ENCODE data around the gene PDCD7.
"Not testable (repeated sequence)": the region's sequence is repeated elsewhere in the genome, so short reads cannot be mapped to it uniquely, and the experiment has no call there.

The PDCD7 gene

DNA sequence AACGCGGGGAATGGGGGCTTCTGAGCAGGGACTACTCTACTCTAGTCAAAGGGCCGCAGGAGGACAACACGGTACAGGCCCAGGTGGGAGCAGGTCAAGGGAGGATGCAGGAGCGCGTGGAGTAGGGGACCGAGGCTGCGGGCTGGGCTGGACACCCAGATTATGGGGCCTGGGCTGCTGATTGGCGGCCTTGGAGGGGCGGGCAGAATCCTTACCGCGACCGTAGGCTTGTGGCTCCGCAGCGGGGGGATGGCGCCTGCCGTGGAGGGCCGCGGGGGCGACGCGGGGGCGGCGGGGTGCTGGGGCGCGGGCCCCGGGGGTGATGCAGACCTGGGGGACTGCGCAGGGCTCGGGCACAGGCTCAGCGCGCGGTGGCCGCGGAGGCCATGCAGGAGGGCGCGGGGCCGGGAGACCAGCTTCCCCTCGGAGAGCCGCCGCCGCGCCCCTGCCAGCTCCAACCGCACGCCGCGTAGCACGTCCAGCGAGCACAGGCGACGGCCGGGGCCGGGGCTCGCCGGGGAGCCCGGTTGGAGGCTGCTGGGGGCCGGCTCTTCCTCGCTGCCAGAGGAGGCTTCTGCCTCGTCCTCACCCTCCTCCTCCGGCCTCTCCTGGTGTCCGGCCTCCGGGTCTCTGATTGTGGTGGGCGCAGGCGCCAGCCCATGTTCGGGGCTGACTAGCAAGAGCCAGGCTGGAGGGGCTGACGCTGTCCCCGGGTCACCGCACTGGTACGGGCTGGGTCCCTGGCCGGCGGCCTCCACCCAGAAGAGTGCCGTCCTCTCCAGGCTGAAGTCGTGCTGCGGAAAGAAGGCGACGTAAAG, 31.5 kb downstream of the PDCD7 start:
- TF ChIP-seq ZNF274 (IDR thresholded peaks at IDR 0.05; ENCODE audit: low read depth, low read length), result no peak
- H3K4me3 ChIP-seq (ENCODE audit: low read length), result no peak overlapping the region

DNA sequence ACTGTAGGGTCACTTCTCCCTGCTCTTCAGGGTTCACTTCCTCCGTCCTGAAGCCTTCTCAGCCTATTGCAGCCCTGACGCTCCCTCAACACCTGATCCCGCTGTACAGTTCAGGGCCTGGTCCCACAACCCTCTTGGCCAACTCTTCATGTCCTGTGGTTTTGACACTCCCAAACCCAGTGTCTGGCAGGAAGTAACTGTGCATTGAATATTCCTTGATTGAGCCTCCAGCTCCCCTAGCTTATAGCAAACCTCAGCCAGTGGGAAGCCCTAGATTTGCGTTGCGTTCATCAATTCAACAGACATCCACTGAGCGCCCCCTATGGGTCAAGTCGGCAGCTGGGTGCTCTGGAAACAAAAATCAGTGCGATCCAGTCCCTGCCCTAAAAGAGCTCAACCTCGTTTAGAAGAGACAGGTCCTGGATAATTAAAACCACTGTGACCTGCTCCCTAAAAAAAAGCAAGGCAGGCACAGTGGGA, 32.2 kb downstream of the PDCD7 start:
- H3K4me3 ChIP-seq (ENCODE audit: low read length), result no peak overlapping the region
- TF ChIP-seq ZNF274 (IDR thresholded peaks at IDR 0.05; ENCODE audit: low read depth, low read length), result no peak

DNA sequence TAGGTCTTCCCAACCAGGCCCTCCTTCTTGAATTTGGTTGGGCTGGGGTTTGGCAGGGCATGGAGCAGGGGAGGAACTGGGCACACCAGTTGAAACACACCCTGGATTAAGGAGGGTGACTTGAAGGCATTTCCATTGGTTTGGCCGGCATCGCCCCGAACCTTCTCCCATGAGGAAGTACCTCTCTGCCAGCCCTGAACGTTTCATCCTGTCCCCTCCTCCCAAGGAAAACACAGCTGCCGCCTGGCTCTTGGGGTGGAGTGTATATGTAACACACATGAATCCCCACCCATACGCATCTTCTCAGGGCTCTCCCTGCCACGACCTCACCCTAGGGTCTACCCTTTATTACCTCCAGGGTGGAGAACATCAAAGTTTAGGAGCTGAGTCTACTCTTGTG, 33.2 kb downstream of the PDCD7 start:
- no peak for TF ChIP-seq ZNF274 (IDR thresholded peaks at IDR 0.05; ENCODE audit: low read depth, low read length)
- H3K4me3 ChIP-seq (ENCODE audit: low read length), result no peak overlapping the region

DNA sequence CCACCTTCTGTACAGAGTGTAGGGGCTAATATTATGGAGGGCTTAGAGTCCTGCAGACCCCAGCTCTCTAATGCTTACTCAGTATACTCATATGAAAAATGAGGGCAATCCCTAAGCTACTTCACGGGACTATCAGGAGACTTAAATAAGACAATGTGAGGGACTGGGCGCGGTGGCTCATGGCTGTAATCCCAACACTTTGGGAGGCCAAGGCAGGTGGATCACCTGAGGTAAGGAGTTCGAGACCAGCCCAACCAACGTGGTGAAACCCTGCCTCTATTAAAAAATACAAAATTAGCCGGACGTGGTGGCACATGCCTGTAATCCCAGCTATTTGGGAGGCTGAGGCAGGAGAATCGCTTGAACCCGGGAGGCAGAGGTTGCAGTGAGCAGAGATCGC, 33.8 kb downstream of the PDCD7 start:
- H3K4me3 ChIP-seq (ENCODE audit: low read length), result not testable (repeated sequence)

DNA sequence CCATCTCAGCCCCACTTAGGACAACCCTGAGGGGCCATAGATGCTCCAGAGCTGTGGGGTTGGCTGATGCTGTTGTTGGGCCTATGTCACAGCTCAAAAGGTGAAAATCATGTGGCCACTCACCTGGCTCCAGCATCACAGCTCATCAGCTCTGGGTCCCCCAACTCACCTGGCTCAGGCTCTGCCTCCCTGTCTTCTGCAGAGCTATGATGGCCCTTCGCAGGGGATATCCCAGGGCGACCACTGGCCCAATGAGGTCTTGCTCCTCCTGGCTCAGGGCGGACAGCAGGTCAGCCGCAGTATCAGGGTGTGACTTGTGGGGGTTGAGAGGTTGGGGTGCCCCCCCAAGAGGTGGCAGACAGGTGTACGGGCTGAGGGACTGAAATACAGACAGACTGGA, 34.3 kb downstream of the PDCD7 start:
- TF ChIP-seq ZNF274 (IDR thresholded peaks at IDR 0.05; ENCODE audit: low read depth, low read length), result no peak
- H3K4me3 ChIP-seq (ENCODE audit: low read length), result no peak overlapping the region

DNA sequence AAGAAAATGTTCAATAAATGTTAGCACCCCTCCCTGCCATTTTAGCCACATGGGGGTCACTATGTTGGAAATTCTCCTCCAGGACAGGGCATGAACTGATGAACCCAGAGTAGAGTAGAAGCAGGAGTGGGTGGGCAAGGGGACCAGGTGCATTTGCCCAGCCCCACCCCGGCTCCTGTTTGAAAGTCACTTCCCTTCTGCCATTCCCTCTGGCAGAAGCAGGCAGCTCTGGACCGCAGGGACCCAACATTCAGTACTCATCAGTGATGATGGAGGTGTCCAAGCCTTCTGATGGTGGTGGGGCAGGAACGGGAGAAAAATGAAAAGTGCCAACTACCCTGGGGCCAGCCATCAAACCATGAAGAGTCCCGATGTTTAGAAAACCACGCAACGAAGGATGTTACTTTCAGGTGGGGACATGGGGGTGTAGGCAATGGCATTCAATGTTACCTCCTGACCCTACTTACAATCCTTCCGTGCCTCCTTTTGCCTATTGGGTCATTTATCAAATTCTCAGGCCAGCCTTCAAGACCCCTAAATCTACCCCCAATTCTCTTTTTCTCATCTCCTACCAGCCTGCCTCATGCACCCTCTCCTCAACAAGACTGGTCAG, 35.9 kb downstream of the PDCD7 start:
- H3K4me3 ChIP-seq (ENCODE audit: low read length), result no peak overlapping the region
- no peak for TF ChIP-seq ZNF274 (IDR thresholded peaks at IDR 0.05; ENCODE audit: low read depth, low read length)

DNA sequence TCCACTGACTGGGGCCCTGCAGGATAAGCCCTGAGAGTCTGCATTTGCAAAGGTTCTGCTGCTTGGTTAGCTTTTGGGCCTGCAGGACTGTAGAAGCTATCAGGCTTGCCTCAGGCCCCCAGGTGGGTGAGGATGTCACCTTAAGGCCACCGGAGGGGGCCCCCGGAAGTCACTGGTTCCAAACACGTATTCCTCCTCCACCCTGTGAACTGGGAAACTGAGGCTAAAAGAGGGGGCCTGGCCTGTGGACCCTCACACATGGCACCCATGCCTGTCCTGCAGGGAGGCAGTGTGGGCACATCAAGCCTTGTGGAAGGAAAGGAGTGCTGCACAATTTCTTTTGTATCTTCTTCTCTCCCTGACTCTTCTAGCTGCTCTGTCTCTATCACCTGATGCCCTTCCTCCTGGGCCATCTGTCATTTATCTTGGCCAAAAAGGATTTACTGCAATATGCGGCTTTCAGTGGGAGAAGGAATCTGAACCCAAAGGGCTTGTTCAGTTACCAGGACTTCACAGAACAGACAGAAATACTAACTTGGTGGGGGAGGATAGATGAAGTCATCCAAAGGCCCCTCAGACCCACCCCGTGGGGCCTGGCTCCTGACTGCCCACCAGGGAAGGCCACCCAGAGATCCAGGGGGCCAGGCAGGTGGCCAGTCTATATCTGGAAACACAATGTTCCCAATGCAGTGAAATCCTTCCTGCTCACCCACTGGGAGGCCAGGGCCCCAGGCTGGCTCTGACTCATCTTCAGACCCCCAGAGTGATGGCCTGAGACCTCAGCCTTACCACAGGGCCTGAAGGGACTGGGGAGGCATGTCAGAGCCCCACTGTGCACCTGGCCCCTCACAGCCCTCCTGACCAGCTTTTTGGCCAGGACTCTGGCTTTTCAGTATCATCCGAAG, 36.9 kb downstream of the PDCD7 start:
- TF ChIP-seq ZNF274 (IDR thresholded peaks at IDR 0.05; ENCODE audit: low read depth, low read length), result no peak
- no peak overlapping the region for H3K4me3 ChIP-seq (ENCODE audit: low read length)

DNA sequence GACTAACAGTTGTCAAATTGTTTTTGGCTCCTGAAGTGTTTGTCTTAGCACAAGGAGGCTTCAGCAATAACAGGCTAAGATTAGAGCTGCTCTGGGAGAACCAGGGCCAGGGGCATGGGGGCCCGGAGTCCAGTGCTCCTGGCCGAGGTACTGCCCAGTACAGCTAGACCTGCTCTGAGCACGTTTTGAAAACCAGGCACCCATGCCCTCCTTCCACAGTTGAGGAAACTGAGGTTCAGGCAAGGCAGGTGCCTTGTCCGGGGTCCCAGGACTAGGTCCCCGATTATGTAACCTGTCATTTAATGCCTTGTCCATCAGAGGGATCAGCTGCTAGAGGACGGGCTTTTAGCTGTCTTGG, 37.9 kb downstream of the PDCD7 start:
- no peak overlapping the region for H3K4me3 ChIP-seq (ENCODE audit: low read length)
- TF ChIP-seq ZNF274 (IDR thresholded peaks at IDR 0.05; ENCODE audit: low read depth, low read length), result no peak

DNA sequence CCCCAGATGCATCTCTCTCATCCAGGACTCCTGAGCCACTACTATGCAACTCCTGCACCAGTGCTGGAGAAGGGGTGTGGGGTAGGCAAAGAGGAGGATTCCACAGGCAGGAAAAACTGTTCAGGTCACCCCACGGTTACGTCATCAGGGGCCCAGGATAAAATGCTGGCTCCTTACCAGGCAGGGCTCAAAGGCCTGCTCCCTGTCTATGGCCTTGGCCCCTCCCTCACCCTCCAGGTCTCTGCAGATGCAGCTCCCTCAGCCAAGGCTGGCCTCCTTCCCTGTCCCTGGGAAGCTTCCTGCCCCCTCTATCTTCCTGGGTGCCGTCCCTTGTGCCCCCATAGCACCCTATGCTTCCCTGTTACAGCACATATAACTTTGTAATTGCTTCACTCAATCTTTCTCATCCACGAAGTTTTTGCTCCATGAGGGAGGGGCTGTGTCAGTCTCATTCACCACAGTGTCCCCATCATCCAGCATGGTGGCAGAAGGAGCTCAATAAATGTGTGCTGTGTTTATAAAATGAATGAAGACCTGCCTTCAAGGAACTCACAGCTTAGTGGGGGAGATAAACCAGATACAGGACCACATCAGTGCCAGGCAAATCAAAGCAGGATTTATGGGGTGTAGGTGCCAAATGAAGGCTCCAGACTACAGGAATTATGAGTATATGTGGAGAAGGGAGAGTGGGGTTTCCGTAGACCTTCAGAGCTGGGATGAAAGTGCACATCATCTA, 38.4 kb downstream of the PDCD7 start:
- no peak for TF ChIP-seq ZNF274 (IDR thresholded peaks at IDR 0.05; ENCODE audit: low read depth, low read length)
- H3K4me3 ChIP-seq (ENCODE audit: low read length), result no peak overlapping the region

DNA sequence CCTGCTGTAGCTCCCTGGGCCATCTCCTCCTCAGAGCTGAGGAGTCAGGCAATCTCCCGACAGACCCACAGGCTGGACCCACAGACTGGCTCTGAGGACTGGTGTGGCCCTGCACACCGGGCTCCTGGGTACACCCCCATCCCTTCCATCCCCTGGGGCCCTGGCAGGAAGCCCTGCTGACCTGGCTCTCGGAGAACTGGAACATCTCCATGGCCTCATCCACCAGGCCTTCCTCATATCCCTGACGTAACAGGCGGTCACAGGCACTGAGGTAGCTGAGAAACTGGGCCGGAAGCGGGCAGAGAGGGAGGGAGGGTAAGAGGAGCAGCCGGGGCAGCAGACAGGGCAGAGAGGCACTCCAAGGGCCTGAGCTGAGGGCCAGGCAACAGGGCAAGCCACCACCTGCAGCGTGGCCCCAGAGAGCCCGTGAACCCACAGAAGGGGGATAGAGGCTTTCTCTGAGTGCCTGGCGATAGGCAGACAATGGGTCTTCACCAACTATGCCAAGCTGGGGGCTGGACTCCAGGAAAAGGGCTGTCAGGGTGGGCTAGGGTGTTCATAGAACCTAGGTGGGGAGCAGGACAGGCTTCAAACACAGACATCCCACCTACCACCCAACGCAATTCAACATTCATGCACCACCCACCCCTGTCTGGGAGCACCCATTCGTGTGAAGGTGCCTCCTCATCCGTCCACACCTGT, 39.2 kb downstream of the PDCD7 start:
- TF ChIP-seq ZNF274 (IDR thresholded peaks at IDR 0.05; ENCODE audit: low read depth, low read length), result no peak
- no peak overlapping the region for H3K4me3 ChIP-seq (ENCODE audit: low read length)

DNA sequence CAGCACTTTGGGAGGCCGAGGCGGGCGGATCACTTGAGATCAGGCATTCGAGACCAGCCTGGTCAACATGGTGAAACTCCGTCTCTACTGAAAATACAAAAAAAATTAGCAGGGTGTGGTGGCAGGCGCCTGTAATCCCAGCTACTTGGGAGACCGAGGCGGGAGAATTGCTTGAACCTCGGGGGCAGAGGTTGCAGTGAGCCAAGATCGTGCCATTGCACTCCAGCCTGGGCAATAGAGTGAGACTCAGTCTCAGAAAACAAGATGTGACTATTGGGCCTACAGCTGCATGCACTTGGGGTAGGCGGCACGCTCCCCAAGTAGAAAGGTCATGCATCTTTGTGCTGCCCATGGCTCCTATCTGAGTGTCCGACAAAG, 39.8 kb downstream of the PDCD7 start:
- not testable (repeated sequence) for H3K4me3 ChIP-seq (ENCODE audit: low read length)

DNA sequence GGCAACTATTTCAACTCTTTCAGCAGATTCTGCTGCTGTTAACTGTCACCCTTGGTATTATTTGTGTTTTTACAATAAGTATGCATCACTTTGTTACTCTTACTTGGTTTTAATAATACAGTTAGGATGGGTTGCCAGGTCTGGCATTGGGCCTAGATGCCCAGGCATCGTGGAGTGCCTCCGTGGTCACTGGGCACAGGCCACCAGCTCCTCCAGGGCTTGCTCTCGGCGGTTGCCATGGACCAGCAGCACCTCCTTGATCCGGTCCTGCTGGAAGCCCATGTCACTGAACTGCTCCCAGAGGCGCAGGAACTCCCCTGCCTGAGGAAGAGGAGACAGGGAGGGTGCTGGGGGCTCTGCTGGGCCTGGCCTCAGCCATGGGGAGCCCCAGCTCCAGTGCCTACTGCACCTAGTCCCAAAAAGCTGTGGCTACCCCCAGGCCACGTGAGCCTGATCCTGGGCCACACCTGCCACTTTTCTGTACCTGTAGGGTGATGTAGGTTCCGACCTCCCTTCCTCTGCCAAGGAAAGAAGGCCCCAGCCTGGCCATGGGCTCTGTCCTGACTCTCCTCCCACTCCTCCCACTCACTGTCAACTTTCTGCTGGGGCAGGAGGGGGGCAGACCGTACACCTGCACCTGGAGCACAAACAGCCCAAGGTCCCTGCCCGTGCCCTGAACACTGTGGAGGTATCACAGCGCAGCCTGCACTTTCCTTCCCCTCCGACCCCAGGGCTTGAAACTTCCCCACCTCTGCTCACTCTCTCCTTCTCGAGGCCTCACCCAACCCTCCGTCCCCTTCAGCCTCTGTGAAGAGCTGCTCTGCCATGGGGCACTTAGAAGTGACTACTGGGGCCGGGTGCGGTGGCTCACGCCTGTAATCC, 40.5 kb downstream of the PDCD7 start:
- no peak for TF ChIP-seq ZNF274 (IDR thresholded peaks at IDR 0.05; ENCODE audit: low read depth, low read length)
- H3K4me3 ChIP-seq (ENCODE audit: low read length), result no peak overlapping the region
